ENCODE results near the gene RPL28. TPM values are rescaled to one million over a fixed set of nuclear protein-coding genes. Genes with fewer than 3 reads are reported as not detected.

RPL28 gene
- total and polyA plus RNA-seq, 2 of the 13 experiments (the other 11 are each of a cell fraction or from before 2014, with no cell fraction given) = 105 to 420 TPM

GRCh38 chr19:55339889-55340783 lies 45.6 kb upstream of the RPL28 start (continued):
- TF ChIP-seq, protein P1, sequence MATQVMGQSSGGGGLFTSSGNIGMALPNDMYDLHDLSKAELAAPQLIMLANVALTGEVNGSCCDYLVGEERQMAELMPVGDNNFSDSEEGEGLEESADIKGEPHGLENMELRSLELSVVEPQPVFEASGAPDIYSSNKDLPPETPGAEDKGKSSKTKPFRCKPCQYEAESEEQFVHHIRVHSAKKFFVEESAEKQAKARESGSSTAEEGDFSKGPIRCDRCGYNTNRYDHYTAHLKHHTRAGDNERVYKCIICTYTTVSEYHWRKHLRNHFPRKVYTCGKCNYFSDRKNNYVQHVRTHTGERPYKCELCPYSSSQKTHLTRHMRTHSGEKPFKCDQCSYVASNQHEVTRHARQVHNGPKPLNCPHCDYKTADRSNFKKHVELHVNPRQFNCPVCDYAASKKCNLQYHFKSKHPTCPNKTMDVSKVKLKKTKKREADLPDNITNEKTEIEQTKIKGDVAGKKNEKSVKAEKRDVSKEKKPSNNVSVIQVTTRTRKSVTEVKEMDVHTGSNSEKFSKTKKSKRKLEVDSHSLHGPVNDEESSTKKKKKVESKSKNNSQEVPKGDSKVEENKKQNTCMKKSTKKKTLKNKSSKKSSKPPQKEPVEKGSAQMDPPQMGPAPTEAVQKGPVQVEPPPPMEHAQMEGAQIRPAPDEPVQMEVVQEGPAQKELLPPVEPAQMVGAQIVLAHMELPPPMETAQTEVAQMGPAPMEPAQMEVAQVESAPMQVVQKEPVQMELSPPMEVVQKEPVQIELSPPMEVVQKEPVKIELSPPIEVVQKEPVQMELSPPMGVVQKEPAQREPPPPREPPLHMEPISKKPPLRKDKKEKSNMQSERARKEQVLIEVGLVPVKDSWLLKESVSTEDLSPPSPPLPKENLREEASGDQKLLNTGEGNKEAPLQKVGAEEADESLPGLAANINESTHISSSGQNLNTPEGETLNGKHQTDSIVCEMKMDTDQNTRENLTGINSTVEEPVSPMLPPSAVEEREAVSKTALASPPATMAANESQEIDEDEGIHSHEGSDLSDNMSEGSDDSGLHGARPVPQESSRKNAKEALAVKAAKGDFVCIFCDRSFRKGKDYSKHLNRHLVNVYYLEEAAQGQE (IDR thresholded peaks at IDR 0.05; ENCODE audit: borderline replicate concordance in 1 of 2, low read depth in 1 of 2, low read length in 2 of 2) = no peak
- TF ChIP-seq ZNF441 (CRISPR knock-in tag; IDR thresholded peaks at IDR 0.05; ENCODE audit: borderline replicate concordance) (no peak), ELF4 (CRISPR knock-in tag; IDR thresholded peaks at IDR 0.05; ENCODE audit: borderline replicate concordance) (no peak), NRL (CRISPR knock-in tag; IDR thresholded peaks at IDR 0.05; ENCODE audit: borderline replicate concordance) (0 out of 2 replicates have a peak, but pooled peaks have one; percentile 21), CC2D1A (CRISPR knock-in tag; IDR thresholded peaks at IDR 0.05) (0 out of 2 replicates have a peak, but pooled peaks have one; percentile 28), KLF12 (CRISPR knock-in tag; IDR thresholded peaks at IDR 0.05; ENCODE audit: borderline replicate concordance) (0 out of 2 replicates have a peak, but pooled peaks have one; percentile 11), ZSCAN21 (CRISPR knock-in tag; IDR thresholded peaks at IDR 0.05; ENCODE audit: borderline replicate concordance) (no peak), ZNF263 (CRISPR knock-in tag; IDR thresholded peaks at IDR 0.05) (peak; percentile 78), ZFX (CRISPR knock-in tag; IDR thresholded peaks at IDR 0.05; ENCODE audit: low read depth) (peak; percentile 45), YY1 (IDR thresholded peaks at IDR 0.05; ENCODE audit: insufficient read depth, insufficient replicate concordance, low read depth, low read length) (no peak), ZNF260 (CRISPR knock-in tag; IDR thresholded peaks at IDR 0.05; ENCODE audit: borderline replicate concordance, low read depth) (no peak), NR2F6 (IDR thresholded peaks at IDR 0.05) (0 out of 2 replicates have a peak, but pooled peaks have one; percentile 28), NR2F6 (CRISPR knock-in tag; IDR thresholded peaks at IDR 0.05) (no peak), PAF1 (CRISPR knock-in tag; IDR thresholded peaks at IDR 0.05) (no peak)
- TF ChIP-seq, protein P2, sequence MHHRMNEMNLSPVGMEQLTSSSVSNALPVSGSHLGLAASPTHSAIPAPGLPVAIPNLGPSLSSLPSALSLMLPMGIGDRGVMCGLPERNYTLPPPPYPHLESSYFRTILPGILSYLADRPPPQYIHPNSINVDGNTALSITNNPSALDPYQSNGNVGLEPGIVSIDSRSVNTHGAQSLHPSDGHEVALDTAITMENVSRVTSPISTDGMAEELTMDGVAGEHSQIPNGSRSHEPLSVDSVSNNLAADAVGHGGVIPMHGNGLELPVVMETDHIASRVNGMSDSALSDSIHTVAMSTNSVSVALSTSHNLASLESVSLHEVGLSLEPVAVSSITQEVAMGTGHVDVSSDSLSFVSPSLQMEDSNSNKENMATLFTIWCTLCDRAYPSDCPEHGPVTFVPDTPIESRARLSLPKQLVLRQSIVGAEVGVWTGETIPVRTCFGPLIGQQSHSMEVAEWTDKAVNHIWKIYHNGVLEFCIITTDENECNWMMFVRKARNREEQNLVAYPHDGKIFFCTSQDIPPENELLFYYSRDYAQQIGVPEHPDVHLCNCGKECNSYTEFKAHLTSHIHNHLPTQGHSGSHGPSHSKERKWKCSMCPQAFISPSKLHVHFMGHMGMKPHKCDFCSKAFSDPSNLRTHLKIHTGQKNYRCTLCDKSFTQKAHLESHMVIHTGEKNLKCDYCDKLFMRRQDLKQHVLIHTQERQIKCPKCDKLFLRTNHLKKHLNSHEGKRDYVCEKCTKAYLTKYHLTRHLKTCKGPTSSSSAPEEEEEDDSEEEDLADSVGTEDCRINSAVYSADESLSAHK (CRISPR knock-in tag; IDR thresholded peaks at IDR 0.05; ENCODE audit: borderline replicate concordance) = no peak
- TF ChIP-seq, protein P3, sequence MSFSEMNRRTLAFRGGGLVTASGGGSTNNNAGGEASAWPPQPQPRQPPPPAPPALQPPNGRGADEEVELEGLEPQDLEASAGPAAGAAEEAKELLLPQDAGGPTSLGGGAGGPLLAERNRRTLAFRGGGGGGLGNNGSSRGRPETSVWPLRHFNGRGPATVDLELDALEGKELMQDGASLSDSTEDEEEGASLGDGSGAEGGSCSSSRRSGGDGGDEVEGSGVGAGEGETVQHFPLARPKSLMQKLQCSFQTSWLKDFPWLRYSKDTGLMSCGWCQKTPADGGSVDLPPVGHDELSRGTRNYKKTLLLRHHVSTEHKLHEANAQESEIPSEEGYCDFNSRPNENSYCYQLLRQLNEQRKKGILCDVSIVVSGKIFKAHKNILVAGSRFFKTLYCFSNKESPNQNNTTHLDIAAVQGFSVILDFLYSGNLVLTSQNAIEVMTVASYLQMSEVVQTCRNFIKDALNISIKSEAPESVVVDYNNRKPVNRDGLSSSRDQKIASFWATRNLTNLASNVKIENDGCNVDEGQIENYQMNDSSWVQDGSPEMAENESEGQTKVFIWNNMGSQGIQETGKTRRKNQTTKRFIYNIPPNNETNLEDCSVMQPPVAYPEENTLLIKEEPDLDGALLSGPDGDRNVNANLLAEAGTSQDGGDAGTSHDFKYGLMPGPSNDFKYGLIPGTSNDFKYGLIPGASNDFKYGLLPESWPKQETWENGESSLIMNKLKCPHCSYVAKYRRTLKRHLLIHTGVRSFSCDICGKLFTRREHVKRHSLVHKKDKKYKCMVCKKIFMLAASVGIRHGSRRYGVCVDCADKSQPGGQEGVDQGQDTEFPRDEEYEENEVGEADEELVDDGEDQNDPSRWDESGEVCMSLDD (CRISPR knock-in tag; IDR thresholded peaks at IDR 0.05; ENCODE audit: borderline replicate concordance) = no peak
- TF ChIP-seq, protein P4, sequence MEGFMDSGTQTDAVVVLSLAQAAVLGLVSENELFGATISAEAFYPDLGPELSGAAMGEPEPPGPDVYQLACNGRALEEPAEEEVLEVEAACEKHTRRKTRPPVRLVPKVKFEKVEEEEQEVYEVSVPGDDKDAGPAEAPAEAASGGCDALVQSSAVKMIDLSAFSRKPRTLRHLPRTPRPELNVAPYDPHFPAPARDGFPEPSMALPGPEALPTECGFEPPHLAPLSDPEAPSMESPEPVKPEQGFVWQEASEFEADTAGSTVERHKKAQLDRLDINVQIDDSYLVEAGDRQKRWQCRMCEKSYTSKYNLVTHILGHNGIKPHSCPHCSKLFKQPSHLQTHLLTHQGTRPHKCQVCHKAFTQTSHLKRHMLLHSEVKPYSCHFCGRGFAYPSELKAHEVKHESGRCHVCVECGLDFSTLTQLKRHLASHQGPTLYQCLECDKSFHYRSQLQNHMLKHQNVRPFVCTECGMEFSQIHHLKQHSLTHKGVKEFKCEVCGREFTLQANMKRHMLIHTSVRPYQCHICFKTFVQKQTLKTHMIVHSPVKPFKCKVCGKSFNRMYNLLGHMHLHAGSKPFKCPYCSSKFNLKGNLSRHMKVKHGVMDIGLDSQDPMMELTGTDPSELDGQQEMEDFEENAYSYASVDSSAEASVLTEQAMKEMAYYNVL (CRISPR knock-in tag; IDR thresholded peaks at IDR 0.05; ENCODE audit: borderline replicate concordance) = no peak

Data from HepG2 (cell line).